ENCODE results near the gene AANAT.
"Not testable (repeated sequence)": the region's sequence is repeated elsewhere in the genome, so short reads cannot be mapped to it uniquely, and the experiment has no call there.

Gene AANAT

GRCh38 chr17:76510831-76511244 lies 43.4 kb downstream of the AANAT start:
- no peak for DNase-seq

- no peak for DNase-seq
Observed at GRCh38 chr17:76511668-76512365, 44.4 kb downstream of the AANAT start.

GRCh38 chr17:76512366-76513305 lies 45.2 kb downstream of the AANAT start:
- DNase-seq: no peak

- DNase-seq: no peak
Observed at GRCh38 chr17:76513306-76513692, 45.9 kb downstream of the AANAT start.

- DNase-seq: not testable (repeated sequence)
Observed at GRCh38 chr17:76514355-76514754, 47.0 kb downstream of the AANAT start.

GRCh38 chr17:76515274-76515949 lies 48.0 kb downstream of the AANAT start:
- DNase-seq: no peak

- no peak for DNase-seq
Observed at GRCh38 chr17:76517638-76518038, 50.2 kb downstream of the AANAT start.

GRCh38 chr17:76519048-76519966 lies 51.9 kb downstream of the AANAT start:
- no peak for DNase-seq

Data from NCI-H2029 treated with DMSO at 0.1 percent for 48 hours (cell line).